ENCODE measurements around the gene FABP2.
"Not testable (repeated sequence)": the region's sequence is repeated elsewhere in the genome, so short reads cannot be mapped to it uniquely, and the experiment has no call there.

GRCh38 chr4:119366802-119367201 is 44.9 kb upstream of the FABP2 start:
- not testable (repeated sequence) for TF ChIP-seq ZNF549 (tag by site-specific recombination; IDR thresholded peaks at IDR 0.05); ZNF529 (tag by site-specific recombination; IDR thresholded peaks at IDR 0.05; ENCODE audit: insufficient replicate concordance); ZNF548 (tag by site-specific recombination; IDR thresholded peaks at IDR 0.05); WT1 (tag by site-specific recombination; IDR thresholded peaks at IDR 0.05)
